HL-60 (cell line): Measurements from ENCODE around the gene MEPE.

Experiments
- GABPA ChIP-seq: IDR thresholded peaks from 2 replicates; pipeline ENCODE4 v1.6.1; 2012; ENCODE audit warnings: low read depth
- REST ChIP-seq: IDR thresholded peaks from 2 replicates; pipeline ENCODE4 v1.6.1; 2012; ENCODE audit warnings: low read depth; ENCODE audit not compliant: insufficient replicate concordance
- TF ChIP-seq, protein P1 (sequence below): IDR thresholded peaks from one replicate; pipeline ENCODE4 v1.5.1; 2011; ENCODE audit warnings: low read length, control low read depth, inconsistent platforms; ENCODE audit not compliant: insufficient read depth

DNA sequence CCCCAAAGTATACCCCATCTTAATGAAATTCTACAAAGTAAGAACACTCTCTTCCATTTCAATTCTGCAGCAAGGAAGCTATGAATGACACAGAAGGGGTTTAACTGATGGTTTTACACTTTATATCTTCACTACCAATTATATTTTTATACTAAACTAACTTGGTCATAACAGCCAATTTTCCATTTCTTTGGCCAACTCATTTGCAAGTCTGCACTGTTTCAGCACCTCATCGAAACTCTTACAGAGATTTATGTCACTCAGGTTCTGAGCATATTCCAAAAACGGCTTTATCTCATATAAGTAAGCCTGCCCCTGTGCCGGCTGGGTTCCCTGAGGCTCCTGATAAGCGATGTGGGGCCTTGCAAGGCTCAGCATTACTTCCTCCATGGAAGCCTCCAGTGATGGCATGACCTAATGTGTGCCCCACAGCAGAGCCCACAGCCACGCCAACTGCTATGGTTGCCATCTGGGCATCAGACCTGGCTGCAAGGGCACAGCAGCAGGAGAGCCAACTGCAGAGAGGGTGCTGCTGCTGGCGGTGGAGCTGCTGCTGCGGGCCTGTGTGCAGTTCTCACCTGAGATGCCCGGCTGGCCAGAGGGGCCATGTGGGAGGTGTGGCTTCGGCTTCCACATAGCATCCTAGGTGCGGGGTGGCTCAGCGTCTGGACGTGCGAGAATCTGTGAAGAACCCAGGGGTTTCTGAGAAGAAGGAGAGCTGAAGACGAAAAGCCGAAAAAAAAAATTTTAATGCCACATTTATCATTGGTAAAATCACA lies 46.8 kb upstream of the MEPE start:
- TF ChIP-seq REST (no peak), GABPA (no peak)
- TF ChIP-seq, protein P1, sequence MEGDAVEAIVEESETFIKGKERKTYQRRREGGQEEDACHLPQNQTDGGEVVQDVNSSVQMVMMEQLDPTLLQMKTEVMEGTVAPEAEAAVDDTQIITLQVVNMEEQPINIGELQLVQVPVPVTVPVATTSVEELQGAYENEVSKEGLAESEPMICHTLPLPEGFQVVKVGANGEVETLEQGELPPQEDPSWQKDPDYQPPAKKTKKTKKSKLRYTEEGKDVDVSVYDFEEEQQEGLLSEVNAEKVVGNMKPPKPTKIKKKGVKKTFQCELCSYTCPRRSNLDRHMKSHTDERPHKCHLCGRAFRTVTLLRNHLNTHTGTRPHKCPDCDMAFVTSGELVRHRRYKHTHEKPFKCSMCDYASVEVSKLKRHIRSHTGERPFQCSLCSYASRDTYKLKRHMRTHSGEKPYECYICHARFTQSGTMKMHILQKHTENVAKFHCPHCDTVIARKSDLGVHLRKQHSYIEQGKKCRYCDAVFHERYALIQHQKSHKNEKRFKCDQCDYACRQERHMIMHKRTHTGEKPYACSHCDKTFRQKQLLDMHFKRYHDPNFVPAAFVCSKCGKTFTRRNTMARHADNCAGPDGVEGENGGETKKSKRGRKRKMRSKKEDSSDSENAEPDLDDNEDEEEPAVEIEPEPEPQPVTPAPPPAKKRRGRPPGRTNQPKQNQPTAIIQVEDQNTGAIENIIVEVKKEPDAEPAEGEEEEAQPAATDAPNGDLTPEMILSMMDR = no peak
